Right renal pelvis (tissue), 4 donors: ENCODE data around the gene PHAX. TPM values are rescaled to one million over a fixed set of nuclear protein-coding genes. Genes with fewer than 3 reads are reported as not detected.
"Not testable (repeated sequence)": the region's sequence is repeated elsewhere in the genome, so short reads cannot be mapped to it uniquely, and the experiment has no call there.

Experiments used
- DNase-seq, 4 donors: peaks; one replicate each; pipeline ENCODE4 v3.0.0-alpha.2; 2013; ENCODE audit warnings: low read depth in 4 of 4, low spot score in 3 of 4, missing footprints in 1 of 4
- polyA plus RNA-seq, 4 donors: library from polyadenylated mRNA; unstranded; fragments of 120-200 nt; gene quantifications; one replicate each; pipeline ENCODE4 v1.2.1, GENCODE V29; 2013; ENCODE audit not compliant: insufficient read length in 4 of 4

Gene PHAX
- polyA plus RNA-seq, 4 donors = 76.0 to 86.5 (median 83.0) TPM

GRCh38 chr5:126650463-126650862, 49.7 kb downstream of the PHAX start:
- no peak for DNase-seq

- no peak for DNase-seq
These were observed 50.3 kb downstream of the PHAX start for GRCh38 chr5:126651013-126651577.

GRCh38 chr5:126656401-126657007, 55.8 kb downstream of the PHAX start:
- DNase-seq = peak in 3 of 4 donors; percentile 37 to 46 (median 43)

GRCh38 chr5:126658561-126658960, 57.8 kb downstream of the PHAX start:
- no peak for DNase-seq

DNA sequence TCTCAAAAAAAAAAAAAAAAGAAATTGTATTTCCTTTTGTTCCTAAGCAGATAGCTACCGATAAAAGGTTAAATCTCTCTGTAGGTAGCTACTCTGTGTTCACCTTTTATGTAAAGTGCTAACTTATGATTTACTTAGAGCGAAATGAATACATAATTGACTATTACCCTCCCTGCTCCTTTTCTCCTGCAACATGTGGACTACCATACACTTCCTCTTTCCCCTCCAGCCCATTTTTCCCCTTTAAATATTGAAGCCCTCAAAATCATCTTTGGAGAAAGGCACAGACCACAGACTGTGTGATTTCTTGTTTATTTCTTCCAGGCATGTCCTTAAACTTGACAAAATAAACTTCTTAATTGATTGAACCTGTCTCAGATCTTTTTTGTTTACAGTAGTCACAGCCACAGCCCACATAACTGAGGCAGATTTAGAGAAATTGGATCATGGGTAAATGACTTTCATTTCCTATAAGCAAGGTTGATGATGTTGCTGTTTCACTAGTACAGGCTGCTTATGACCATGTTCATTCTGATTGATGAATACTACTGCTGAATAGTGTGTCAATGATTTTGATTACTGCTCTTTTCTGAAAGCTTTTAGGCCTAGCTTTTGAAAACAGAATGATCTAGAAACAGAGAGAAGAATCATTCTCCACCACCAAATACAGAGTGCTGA, 59.2 kb downstream of the PHAX start:
- DNase-seq = no peak

DNA sequence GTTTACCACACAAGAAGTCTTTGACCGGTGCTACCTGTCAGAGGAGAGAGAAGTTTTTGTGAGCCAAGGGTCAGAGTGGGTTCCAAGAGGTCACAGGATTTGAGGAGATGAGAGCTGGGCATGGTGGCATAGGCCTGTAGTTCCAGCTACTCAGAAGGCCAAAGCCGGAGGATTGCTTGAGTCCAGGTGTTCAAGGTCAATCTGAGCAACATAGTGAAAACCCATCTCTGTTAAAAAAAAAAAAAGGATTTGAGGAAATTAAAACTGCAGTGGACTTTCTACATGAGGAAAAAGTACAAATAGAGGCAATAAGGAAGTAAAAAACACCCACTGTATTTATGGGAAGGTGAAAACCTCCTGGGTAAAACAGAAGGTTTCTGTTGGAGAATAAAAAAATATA, 63.8 kb downstream of the PHAX start:
- no peak for DNase-seq

DNA sequence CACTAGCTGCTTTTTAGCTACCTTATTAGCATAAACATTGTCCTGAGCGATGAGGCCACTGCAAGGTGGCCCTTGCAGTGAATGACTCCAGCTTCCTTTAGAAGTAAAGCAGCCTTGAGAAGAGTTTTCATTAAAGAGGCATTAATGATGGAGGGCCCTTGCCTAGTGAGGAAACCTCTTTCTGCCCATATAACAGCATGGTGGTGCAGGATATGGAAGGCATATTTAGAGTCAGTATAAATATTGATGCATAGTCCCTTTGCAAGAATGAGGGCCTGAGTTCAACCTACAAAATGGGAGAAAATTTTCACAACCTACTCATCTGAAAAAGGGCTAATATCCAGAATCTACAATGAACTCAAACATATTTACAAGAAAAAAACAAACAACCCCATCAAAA, 69.4 kb downstream of the PHAX start:
- not testable (repeated sequence) for DNase-seq

DNA sequence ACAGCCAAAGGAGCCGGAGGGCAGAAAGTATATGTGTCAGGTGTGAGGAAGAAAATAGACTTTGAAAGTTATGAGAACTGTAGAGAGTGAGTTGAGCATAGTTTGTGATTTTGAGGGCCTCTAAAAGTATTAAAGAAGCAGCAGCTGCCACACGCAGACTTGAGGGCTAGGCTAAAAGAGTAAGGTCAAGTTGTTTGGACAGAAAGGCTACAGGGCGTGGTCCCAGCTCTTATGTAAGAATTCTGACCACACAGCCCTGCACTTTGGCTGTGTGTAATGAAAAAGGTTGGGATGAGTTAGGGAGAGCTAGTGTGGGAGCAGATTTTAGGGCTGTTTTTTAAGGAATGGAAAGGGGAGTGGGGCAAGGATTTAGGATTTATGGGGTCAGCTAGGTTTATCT, 70.9 kb downstream of the PHAX start:
- DNase-seq = not testable (repeated sequence)

DNA sequence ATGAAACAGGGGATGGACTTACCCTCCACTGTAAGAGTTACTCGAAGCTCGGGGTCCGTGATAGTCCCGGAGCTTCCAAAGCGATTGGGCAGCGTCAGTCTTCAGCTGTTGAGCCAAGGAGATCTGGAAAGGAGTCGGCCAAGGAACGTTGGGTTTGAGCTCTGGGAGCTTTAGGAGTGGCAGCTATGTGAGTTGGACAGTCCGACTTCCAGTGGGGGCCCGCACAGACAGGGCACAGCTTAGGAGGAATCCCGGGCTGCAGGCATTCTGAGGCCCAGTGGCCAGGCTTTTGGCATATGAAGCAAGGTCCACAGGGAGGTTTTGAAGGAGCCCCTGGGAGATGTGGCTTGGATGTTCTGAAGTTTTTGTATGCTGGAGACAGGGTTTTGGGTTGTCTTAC, 72.7 kb downstream of the PHAX start:
- no peak for DNase-seq

- DNase-seq = no peak
These were observed 73.4 kb downstream of the PHAX start for GRCh38 chr5:126674145-126674544.

GRCh38 chr5:126675338-126675737, 74.6 kb downstream of the PHAX start:
- no peak for DNase-seq

DNA sequence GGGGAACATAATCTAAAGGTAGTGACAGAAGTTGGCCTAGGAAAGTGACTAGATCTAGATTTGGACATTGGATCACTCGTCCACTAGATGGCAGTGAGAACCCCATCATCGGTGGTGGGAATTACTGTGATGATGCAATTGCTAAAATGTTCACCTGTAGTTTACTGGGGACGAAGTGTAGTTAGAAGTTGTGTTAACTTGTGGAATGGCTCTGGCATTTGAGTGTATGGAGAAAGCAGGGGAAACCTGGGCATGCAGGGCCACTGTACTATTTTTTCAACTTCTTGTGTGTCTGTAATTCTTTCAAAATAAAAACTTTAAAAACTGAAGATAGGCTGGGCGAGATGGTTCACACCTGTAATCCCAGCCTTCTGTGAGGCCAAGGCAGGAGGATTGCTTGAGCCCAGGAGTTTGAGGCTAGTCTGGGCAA, 75.5 kb downstream of the PHAX start:
- DNase-seq = peak; percentile 42 to 60 (median 52)

Other genes with a start within 250 kb of the PHAX start
- 10 to 100 TPM; 21.1 to 30.4 (median 27.6) TPM for gene GRAMD2B, start 177.5 kb upstream of the PHAX start, polyA plus RNA-seq
- gene ALDH7A1, start 5.7 kb upstream of the PHAX start, polyA plus RNA-seq = 100 to 1,000 TPM; 149 to 179 (median 152) TPM
- gene LMNB1, start 176.2 kb downstream of the PHAX start, polyA plus RNA-seq = 100 to 1,000 TPM; 104 to 130 (median 123) TPM